HFF-Myc (cell line): ENCODE measurements around the gene RASGRP1.

Source experiments
- DNase-seq: peaks from one replicate; pipeline ENCODE4 v3.0.0-alpha.2; 2011; ENCODE audit warnings: low read depth; ENCODE audit errors: extremely low read depth
- H3K4me3 ChIP-seq: replicated peaks from 2 replicates; pipeline ENCODE4 v1.5.1; 2011; ENCODE audit warnings: low read depth, mild to moderate bottlenecking, control low read depth, low read length
- CTCF ChIP-seq: IDR thresholded peaks from 2 replicates; pipeline ENCODE4 v1.5.1; 2012; ENCODE audit warnings: mild to moderate bottlenecking, low read depth, low read length, control low read depth; ENCODE audit errors: missing control alignments

Gene RASGRP1

GRCh38 chr15:38534691-38535090 lies 29.9 kb downstream of the RASGRP1 start:
- no peak overlapping the region for H3K4me3 ChIP-seq
- TF ChIP-seq CTCF: no peak
- DNase-seq: no peak

GRCh38 chr15:38533926-38534325 lies 30.7 kb downstream of the RASGRP1 start:
- TF ChIP-seq CTCF: no peak
- no peak overlapping the region for H3K4me3 ChIP-seq
- no peak for DNase-seq

GRCh38 chr15:38533416-38533915 lies 31.1 kb downstream of the RASGRP1 start:
- no peak overlapping the region for H3K4me3 ChIP-seq
- no peak for TF ChIP-seq CTCF
- DNase-seq: no peak

GRCh38 chr15:38532728-38533127 lies 31.9 kb downstream of the RASGRP1 start:
- no peak for TF ChIP-seq CTCF
- no peak overlapping the region for H3K4me3 ChIP-seq
- no peak for DNase-seq

GRCh38 chr15:38531509-38531908 lies 33.1 kb downstream of the RASGRP1 start:
- TF ChIP-seq CTCF: no peak
- H3K4me3 ChIP-seq: no peak overlapping the region
- DNase-seq: no peak

- DNase-seq: no peak
- H3K4me3 ChIP-seq: no peak overlapping the region
- TF ChIP-seq CTCF: no peak
These were observed 34.5 kb downstream of the RASGRP1 start for GRCh38 chr15:38530113-38530512.

- no peak overlapping the region for H3K4me3 ChIP-seq
- TF ChIP-seq CTCF: no peak
- no peak for DNase-seq
These were observed 36.3 kb downstream of the RASGRP1 start for GRCh38 chr15:38528294-38528693.
